Measurements from ENCODE around the gene SIRPG. TPM values are rescaled to one million over a fixed set of nuclear protein-coding genes. Genes with fewer than 3 reads are reported as not detected.

The SIRPG gene
- total and polyA plus RNA-seq, 4 donors, result 0.87 TPM; not detected in 3

Other genes starting within 250 kb of the SIRPG start
- 10 to 100 TPM; 61.3 to 71.3 TPM for gene NSFL1C, start 190.9 kb downstream of the SIRPG start, total RNA-seq
- gene NSFL1C, start 190.9 kb downstream of the SIRPG start, polyA plus RNA-seq, result 10 to 100 TPM; 35.6 to 59.7 TPM
- gene SIRPB2, start 166.4 kb downstream of the SIRPG start, total RNA-seq, result 10 to 100 TPM; 12.9 to 27.3 TPM
- gene SIRPB2, start 166.4 kb downstream of the SIRPG start, polyA plus RNA-seq, result 1 to 10 TPM in 1 of 2 donors, under 1 TPM in 1; 1.00 to 4.1 TPM
- gene SIRPD, start 100.1 kb downstream of the SIRPG start, total RNA-seq, result under 1 TPM; 0.30 to 0.42 TPM
- gene SIRPD, start 100.1 kb downstream of the SIRPG start, polyA plus RNA-seq, result not detected
- gene SIRPB1, start 37.8 kb downstream of the SIRPG start, total RNA-seq, result 1 to 10 TPM; 1.8 to 3.1 TPM
- 1 to 10 TPM in 1 of 2 donors, under 1 TPM in 1; 0.36 to 1.6 TPM for gene SIRPB1, start 37.8 kb downstream of the SIRPG start, polyA plus RNA-seq
- 10 to 100 TPM; 41.4 to 62.9 TPM for gene SIRPA, start 237.6 kb upstream of the SIRPG start, total RNA-seq
- 10 to 100 TPM; 14.8 to 15.3 TPM for gene SIRPA, start 237.6 kb upstream of the SIRPG start, polyA plus RNA-seq

All from aorta (tissue), 4 donors.